SK-N-SH (cell line): ENCODE data around the gene ZMIZ2. TPM values are rescaled to one million over a fixed set of nuclear protein-coding genes. Genes with fewer than 3 reads are reported as not detected.

Experiments used
- CTCF ChIA-PET: fragments of 300-600, 350-600 bp; formaldehyde crosslinking; extraction: SDS; loops from one replicate; lab custom pipeline; 2021; lab: Yijun Ruan, JAX
- POLR2A ChIA-PET: fragments of 350-600 bp; sonication (Branson Sonifier 250); formaldehyde crosslinking; extraction: SDS; loops from one replicate; lab custom pipeline; 2020; ENCODE audit warnings: antibody characterized with exemption, inconsistent platforms; lab: Yijun Ruan, JAX
- DNase-seq: peaks from one replicate; pipeline ENCODE4 v3.0.0; 2012
- H2AFZ ChIP-seq: fragments of 200-600 bp; sonication (generic); 2 replicates; pipeline ENCODE4 v1.8.1; 2016; ENCODE audit warnings: antibody characterized with exemption, mild to moderate bottlenecking, low read depth
- H3F3A ChIP-seq: fragments of 200-600 bp; sonication (generic); replicated peaks from 2 replicates; pipeline ENCODE3; 2016; ENCODE audit warnings: antibody characterized with exemption, mild to moderate bottlenecking; ENCODE audit not compliant: insufficient read depth
- H3K27ac ChIP-seq, 2 experiments: fragments of 200-500 bp in 1 of 2; fragments of 200-600 bp in 1 of 2; sonication (Bioruptor generic) in 1 of 2; sonication (generic), shearing (Covaris generic) in 1 of 2; 2 replicates each; pipeline versions ENCODE4 v1.5.1 to v1.6.1; 2014 to 2016; ENCODE audit warnings: low read depth in 2 of 2, inconsistent platforms in 1 of 2, low read length in 1 of 2, mild to moderate bottlenecking in 1 of 2, mixed read lengths in 1 of 2
- H3K27me3 ChIP-seq: fragments of 200-600 bp; sonication (generic), shearing (Covaris generic); 2 replicates; pipeline ENCODE4 v1.6.1; 2016; ENCODE audit warnings: mixed run types; ENCODE audit not compliant: insufficient read depth
- H3K36me3 ChIP-seq, 2 experiments: fragments of 200-500 bp in 1 of 2; fragments of 200-600 bp in 1 of 2; sonication (Bioruptor generic) in 1 of 2; sonication (generic) in 1 of 2; replicated peaks in 1 of 2; 2 replicates each; pipeline versions ENCODE3 to v1.5.1; 2014 to 2016; ENCODE audit warnings: low read length in 1 of 2, mild to moderate bottlenecking in 1 of 2; ENCODE audit not compliant: insufficient read depth in 2 of 2, control insufficient read depth in 1 of 2
- H3K4me1 ChIP-seq, 2 experiments: fragments of 200-500 bp in 1 of 2; fragments of 200-600 bp in 1 of 2; sonication (Bioruptor generic) in 1 of 2; sonication (generic), shearing (Covaris generic) in 1 of 2; 2 replicates each; pipeline versions ENCODE4 v1.5.1 to v1.6.1; 2014 to 2016; ENCODE audit warnings: low read depth in 1 of 2, low read length in 1 of 2, mixed run types in 1 of 2; ENCODE audit not compliant: insufficient read depth in 2 of 2, control insufficient read depth in 1 of 2
- H3K4me2 ChIP-seq: fragments of 200-600 bp; sonication (generic), shearing (Covaris generic); 2 replicates; pipeline ENCODE4 v1.6.1; 2017; ENCODE audit warnings: mixed run types
- H3K4me3 ChIP-seq, 2 experiments: fragments of 200-500 bp in 1 of 2; fragments of 200-600 bp in 1 of 2; sonication (Bioruptor generic) in 1 of 2; sonication (generic), shearing (Covaris generic) in 1 of 2; 2 replicates each; pipeline versions ENCODE4 v1.5.1 to v1.8.1; 2014 to 2016; ENCODE audit warnings: low read depth in 2 of 2, inconsistent platforms in 1 of 2, low read length in 1 of 2, mild to moderate bottlenecking in 1 of 2, mixed read lengths in 1 of 2, moderate library complexity in 1 of 2
- H3K79me2 ChIP-seq: fragments of 200-600 bp; sonication (generic); 2 replicates; pipeline ENCODE4 v1.8.1; 2017; ENCODE audit warnings: mild to moderate bottlenecking; ENCODE audit not compliant: insufficient read depth
- H3K9ac ChIP-seq: fragments of 200-600 bp; sonication (generic); 2 replicates; pipeline ENCODE4 v1.6.1; 2017; ENCODE audit warnings: mixed run types
- H3K9me2 ChIP-seq: fragments of 200-600 bp; sonication (generic); 2 replicates; pipeline ENCODE4 v1.6.1; 2017; ENCODE audit warnings: mixed run types
- H3K9me3 ChIP-seq: fragments of 200-600 bp; sonication (generic); 2 replicates; pipeline ENCODE4 v1.6.1; 2017; ENCODE audit warnings: mixed run types, mild to moderate bottlenecking, moderate library complexity
- H4K20me1 ChIP-seq: fragments of 200-600 bp; sonication (generic); 2 replicates; pipeline ENCODE4 v1.6.1; 2017; ENCODE audit warnings: mild to moderate bottlenecking, mixed run types; ENCODE audit not compliant: insufficient read depth
- CHD2 ChIP-seq: fragments of 150-350 bp; IDR thresholded peaks from 2 replicates; pipeline ENCODE4 v1.6.1; 2018; ENCODE audit warnings: low read length; ENCODE audit not compliant: partially characterized antibody
- ELF1 ChIP-seq: IDR thresholded peaks from 2 replicates; pipeline ENCODE4 v1.4.0; 2012
- EZH2phosphoT487 ChIP-seq: fragments of 200-600 bp; sonication (generic); IDR thresholded peaks from 2 replicates; pipeline ENCODE4 v1.6.1; 2017; ENCODE audit warnings: low read depth, mixed run types, mild to moderate bottlenecking, antibody characterized with exemption, moderate library complexity, borderline replicate concordance
- FOSL2 ChIP-seq: IDR thresholded peaks from 2 replicates; pipeline ENCODE4 v1.4.0; 2012; ENCODE audit warnings: low read depth, mild to moderate bottlenecking, moderate library complexity, borderline replicate concordance
- FOXM1 ChIP-seq: IDR thresholded peaks from 2 replicates; pipeline ENCODE4 v1.4.0; 2012; ENCODE audit warnings: low read depth, mild to moderate bottlenecking
- IRF3 ChIP-seq: fragments of 150-350 bp; IDR thresholded peaks from 2 replicates; pipeline ENCODE4 v1.6.1; 2016; ENCODE audit warnings: mild to moderate bottlenecking, low read depth, low read length
- JUND ChIP-seq: IDR thresholded peaks from 2 replicates; pipeline ENCODE4 v1.4.0; 2012
- MAX ChIP-seq: IDR thresholded peaks from 2 replicates; pipeline ENCODE4 v1.4.0; 2012; ENCODE audit warnings: low read depth
- MXI1 ChIP-seq: IDR thresholded peaks from 2 replicates; pipeline ENCODE4 v1.6.1; 2012; ENCODE audit warnings: mild to moderate bottlenecking, low read depth, low read length, improper control_type of control experiment
- NRF1 ChIP-seq: IDR thresholded peaks from 2 replicates; pipeline ENCODE4 v1.6.1; 2012; ENCODE audit warnings: low read depth, mild to moderate bottlenecking, low read length
- PBX3 ChIP-seq: IDR thresholded peaks from 2 replicates; pipeline ENCODE4; 2012
- RAD21 ChIP-seq: IDR thresholded peaks from 2 replicates; pipeline ENCODE4 v1.6.1; 2012; ENCODE audit warnings: mild to moderate bottlenecking, low read length
- RFX5 ChIP-seq: IDR thresholded peaks from 2 replicates; pipeline ENCODE4 v1.6.1; 2012; ENCODE audit warnings: mild to moderate bottlenecking, improper control_type of control experiment, low read length
- RXRA ChIP-seq: IDR thresholded peaks from 2 replicates; pipeline ENCODE4 v1.4.0; 2012; ENCODE audit warnings: low read depth, mild to moderate bottlenecking, borderline replicate concordance
- TAF1 ChIP-seq: IDR thresholded peaks from 2 replicates; pipeline ENCODE4 v1.6.1; 2012; ENCODE audit warnings: low read depth, mild to moderate bottlenecking, low read length, moderate library complexity, borderline replicate concordance
- TCF12 ChIP-seq: IDR thresholded peaks from 2 replicates; pipeline ENCODE4 v1.4.0; 2012
- USF1 ChIP-seq: IDR thresholded peaks from 2 replicates; pipeline ENCODE4 v1.4.0; 2012; ENCODE audit warnings: low read depth, borderline replicate concordance
- USF2 ChIP-seq: fragments of 150-350 bp; IDR thresholded peaks from 2 replicates; pipeline ENCODE4 v1.6.1; 2017; ENCODE audit warnings: antibody characterized with exemption, low read length, low read depth, borderline replicate concordance
- YY1 ChIP-seq: IDR thresholded peaks from 2 replicates; pipeline ENCODE4 v1.4.0; 2012; ENCODE audit warnings: low read depth, mild to moderate bottlenecking
- WGBS: methylation state at CpG from one replicate; pipeline ENCODE4 v1.1.6; 2017; ENCODE audit warnings: low lambda C conversion rate; 5-methylcytosine and 5-hydroxymethylcytosine counted together
- polyA plus RNA-seq, 3 experiments: library from polyadenylated mRNA; depleted of rRNA; stranded (reverse); fragments of >200 nt; gene quantifications; 2 replicates each; pipeline ENCODE4 v1.2.3, GENCODE V29; 2012

ZMIZ2 gene
- polyA plus RNA-seq, 1 of the 3 experiments (the other 2 are of a cell fraction) = 18.1 TPM

GRCh38 chr7:44706788-44707557 lies 41.7 kb upstream of the ZMIZ2 start:
- 95% methylated on average over 19 of the region's 20 CpGs for WGBS
- ChIA-PET POLR2A (no interaction called here), CTCF (interaction anchor here (0.5 to 1.8 kb wide), 2 partner anchors 11 to 297 kb away, joined by 3 to 4 read pairs; no protein-coding TSS in a partner anchor)
- no peaks in the 10 kb centered on the region for H4K20me1 ChIP-seq
- H3K9ac ChIP-seq = no peak overlapping the region
- no peaks in the 10 kb centered on the region for H3K9me2 ChIP-seq
- no peak overlapping the region for H3K27ac ChIP-seq
- H2AFZ ChIP-seq = no peak overlapping the region
- peaks cover 21 to 26% of the 10 kb centered on the region in 2 experiments for H3K36me3 ChIP-seq
- TF ChIP-seq ELF1 = no peak
- no peak for TF ChIP-seq TAF1
- no peak for TF ChIP-seq EZH2phosphoT487
- no peak for TF ChIP-seq RFX5
- TF ChIP-seq JUND = no peak
- TF ChIP-seq NRF1 = no peak
- TF ChIP-seq FOSL2 = no peak
- TF ChIP-seq TCF12 = no peak
- no peak for TF ChIP-seq CHD2
- no peak for TF ChIP-seq MAX
- H3K4me3 ChIP-seq = no peak overlapping the region
- peaks cover 4% of the 10 kb centered on the region; the same call in 1 of the 2 replicates for H3K9me3 ChIP-seq
- no peaks in the 10 kb centered on the region; a peak in 1 of 4 replicates for H3K4me1 ChIP-seq
- no peak for DNase-seq
- no peak overlapping the region for H3K4me2 ChIP-seq
- H3K79me2 ChIP-seq = no peaks in the 10 kb centered on the region
- no peaks in the 10 kb centered on the region for H3K27me3 ChIP-seq
- peaks cover 9% of the 10 kb centered on the region for H3F3A ChIP-seq

- Histone ChIP-seq H3K27me3 (no peaks in the 10 kb centered on the region), H3F3A (peaks cover 9% of the 10 kb centered on the region), H3K4me1 (no peaks in the 10 kb centered on the region; a peak in 1 of 4 replicates), H3K4me3 (no peak overlapping the region), H3K79me2 (no peaks in the 10 kb centered on the region), H4K20me1 (no peaks in the 10 kb centered on the region), H3K9ac (no peak overlapping the region), H3K9me2 (no peaks in the 10 kb centered on the region), H3K9me3 (peaks cover 4% of the 10 kb centered on the region; the same call in 1 of the 2 replicates), H2AFZ (no peak overlapping the region), H3K4me2 (no peak overlapping the region), H3K27ac (no peak overlapping the region), H3K36me3 (peaks cover 19 to 26% of the 10 kb centered on the region in 2 experiments)
- CTCF ChIA-PET = interaction anchor here (0.5 kb wide), 1 partner anchor 297 kb away, joined by 3 read pairs; no protein-coding TSS in a partner anchor
- peak; percentile 27 for DNase-seq
- WGBS = 94% methylated on average over 21 of the region's 21 CpGs
- POLR2A ChIA-PET = no interaction called here
- no peak for TF ChIP-seq MAX
- TF ChIP-seq IRF3 = no peak
- no peak for TF ChIP-seq RXRA
- no peak for TF ChIP-seq YY1
- no peak for TF ChIP-seq RFX5
- no peak for TF ChIP-seq USF1
- no peak for TF ChIP-seq PBX3
- TF ChIP-seq JUND = no peak
- TF ChIP-seq MXI1 = no peak
- TF ChIP-seq FOXM1 = no peak
- TF ChIP-seq RAD21 = no peak
- no peak for TF ChIP-seq USF2
- no peak for TF ChIP-seq ELF1
Observed at GRCh38 chr7:44707558-44708230, 41.0 kb upstream of the ZMIZ2 start.
